OCI-LY7 (cell line): Measurements from ENCODE around the gene ACYP2.

ENCODE experiments used
- CTCF ChIP-seq: fragments of 200-600 bp; sonication (generic); conservative IDR thresholded peaks from 2 replicates; pipeline ENCODE4 v1.5.1; 2014; ENCODE audit warnings: mild to moderate bottlenecking, antibody characterized with exemption, low read length, moderate library complexity, mixed read lengths
- EZH2phosphoT487 ChIP-seq: fragments of 200-600 bp; sonication (generic); IDR thresholded peaks from 2 replicates; pipeline ENCODE4 v1.6.1; 2018; ENCODE audit warnings: low read depth, borderline replicate concordance, mild to moderate bottlenecking, mixed run types, antibody characterized with exemption, low read length, moderate library complexity, mixed read lengths

- TF ChIP-seq CTCF (no peak), EZH2phosphoT487 (no peak)
These were observed 195.5 kb downstream of the ACYP2 start for GRCh38 chr2:54310961-54311360.
